ENCODE measurements around the gene COL7A1.

DNA sequence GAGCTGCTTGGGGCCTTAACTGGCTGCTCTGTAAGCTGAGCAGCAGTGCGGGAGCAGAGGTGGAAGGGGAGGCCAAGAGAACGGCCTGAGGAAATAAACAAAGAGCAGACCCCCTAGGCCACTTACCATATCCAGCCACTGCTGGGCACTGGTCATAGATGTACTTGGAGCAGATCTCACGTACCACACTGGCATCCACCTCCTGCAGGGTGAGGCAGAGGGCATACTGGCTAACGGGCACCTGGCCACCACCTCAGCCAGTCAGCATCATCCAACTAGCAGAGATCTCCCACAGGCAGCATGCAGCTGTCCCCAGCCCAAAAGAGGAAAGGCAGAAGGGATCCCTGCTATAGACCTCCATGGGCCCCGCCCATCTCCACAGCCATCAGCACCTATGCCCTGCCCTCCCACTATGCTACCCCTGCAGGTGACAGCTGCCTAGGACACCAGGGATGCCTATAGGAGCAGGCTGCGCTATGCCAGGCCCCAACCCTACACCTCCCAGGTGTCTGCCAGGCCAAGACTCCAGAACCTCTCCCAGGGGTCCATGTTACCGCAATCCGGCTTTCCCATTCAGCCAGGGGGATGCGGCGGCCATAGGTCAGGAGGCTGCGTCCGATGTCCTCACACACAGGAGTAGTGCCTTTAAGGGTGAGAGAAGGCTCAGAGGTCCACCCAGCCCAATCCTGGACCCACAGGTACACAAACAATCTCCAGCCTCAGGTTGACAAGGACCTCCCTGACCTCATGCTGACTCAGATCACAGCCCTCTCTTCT is 4.6 kb upstream of the COL7A1 start:
- TF ChIP-seq, protein P1, sequence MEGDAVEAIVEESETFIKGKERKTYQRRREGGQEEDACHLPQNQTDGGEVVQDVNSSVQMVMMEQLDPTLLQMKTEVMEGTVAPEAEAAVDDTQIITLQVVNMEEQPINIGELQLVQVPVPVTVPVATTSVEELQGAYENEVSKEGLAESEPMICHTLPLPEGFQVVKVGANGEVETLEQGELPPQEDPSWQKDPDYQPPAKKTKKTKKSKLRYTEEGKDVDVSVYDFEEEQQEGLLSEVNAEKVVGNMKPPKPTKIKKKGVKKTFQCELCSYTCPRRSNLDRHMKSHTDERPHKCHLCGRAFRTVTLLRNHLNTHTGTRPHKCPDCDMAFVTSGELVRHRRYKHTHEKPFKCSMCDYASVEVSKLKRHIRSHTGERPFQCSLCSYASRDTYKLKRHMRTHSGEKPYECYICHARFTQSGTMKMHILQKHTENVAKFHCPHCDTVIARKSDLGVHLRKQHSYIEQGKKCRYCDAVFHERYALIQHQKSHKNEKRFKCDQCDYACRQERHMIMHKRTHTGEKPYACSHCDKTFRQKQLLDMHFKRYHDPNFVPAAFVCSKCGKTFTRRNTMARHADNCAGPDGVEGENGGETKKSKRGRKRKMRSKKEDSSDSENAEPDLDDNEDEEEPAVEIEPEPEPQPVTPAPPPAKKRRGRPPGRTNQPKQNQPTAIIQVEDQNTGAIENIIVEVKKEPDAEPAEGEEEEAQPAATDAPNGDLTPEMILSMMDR (conservative IDR thresholded peaks at IDR 0.05; ENCODE audit: low read length), result no peak
- no peak for TF ChIP-seq EZH2phosphoT487 (IDR thresholded peaks at IDR 0.05; ENCODE audit: borderline replicate concordance)
